Measurements from ENCODE around the gene NTN1. TPM values are rescaled to one million over a fixed set of nuclear protein-coding genes. Genes with fewer than 3 reads are reported as not detected.
"Not testable (repeated sequence)": the region's sequence is repeated elsewhere in the genome, so short reads cannot be mapped to it uniquely, and the experiment has no call there.

The NTN1 gene
- total RNA-seq, 2 experiments from 2014 or later = 0.29 to 0.31 TPM

DNA sequence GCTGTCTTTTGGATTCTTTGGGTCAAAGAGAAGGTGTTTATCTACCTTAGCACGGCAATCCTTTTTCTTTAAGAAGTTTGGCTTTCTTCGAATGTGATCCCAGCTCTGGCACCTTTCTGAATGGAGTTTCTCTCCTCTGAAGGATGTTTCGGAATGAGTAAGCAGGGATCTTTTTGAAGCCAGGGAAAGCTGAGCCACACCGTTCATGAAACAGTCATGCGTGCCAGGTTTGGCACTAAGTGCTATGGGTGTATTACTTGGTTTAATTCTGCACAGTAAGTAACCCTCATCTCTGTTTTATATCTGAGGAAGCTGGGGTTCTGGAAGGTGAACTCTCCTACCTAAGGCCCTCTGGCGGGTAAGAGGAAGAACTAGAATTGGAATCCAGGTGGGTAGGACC lies 234.5 kb downstream of the NTN1 start:
- DNase-seq = no peak
- Mint-ChIP-seq H3K27me3 (no peaks in the 10 kb centered on the region), H3K27ac (no peak overlapping the region), H3K9me3 (no peaks in the 10 kb centered on the region), H3K4me1 (ENCODE audit: low read depth) (peaks cover 23% of the 10 kb centered on the region), H3K36me3 (no peaks in the 10 kb centered on the region), H3K4me3 (no peak overlapping the region)
- CTCF ChIA-PET = no interaction called here
- POLR2A ChIA-PET = no interaction called here
- intact Hi-C loops (cut with micrococcal nuclease) = no loop called here

DNA sequence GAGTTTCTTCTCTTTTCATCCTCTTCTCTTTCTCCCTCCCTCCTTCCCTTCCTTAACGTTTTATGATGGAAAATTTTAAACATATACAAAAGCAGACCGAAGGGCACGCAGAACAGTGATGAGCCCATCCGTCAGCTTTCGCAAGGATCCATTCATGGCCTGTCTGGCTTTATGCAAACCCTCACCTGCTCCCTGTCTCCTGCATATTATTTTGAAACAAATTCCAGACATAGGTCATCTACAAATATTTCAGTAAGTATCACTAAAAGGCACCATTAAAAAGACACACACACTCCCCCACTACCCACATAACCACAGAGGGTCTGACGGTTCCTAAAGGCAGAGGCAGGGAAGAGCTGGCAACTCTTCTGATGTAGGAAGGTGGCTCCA lies 235.0 kb downstream of the NTN1 start:
- H3K9me3 Mint-ChIP-seq = no peaks in the 10 kb centered on the region

DNA sequence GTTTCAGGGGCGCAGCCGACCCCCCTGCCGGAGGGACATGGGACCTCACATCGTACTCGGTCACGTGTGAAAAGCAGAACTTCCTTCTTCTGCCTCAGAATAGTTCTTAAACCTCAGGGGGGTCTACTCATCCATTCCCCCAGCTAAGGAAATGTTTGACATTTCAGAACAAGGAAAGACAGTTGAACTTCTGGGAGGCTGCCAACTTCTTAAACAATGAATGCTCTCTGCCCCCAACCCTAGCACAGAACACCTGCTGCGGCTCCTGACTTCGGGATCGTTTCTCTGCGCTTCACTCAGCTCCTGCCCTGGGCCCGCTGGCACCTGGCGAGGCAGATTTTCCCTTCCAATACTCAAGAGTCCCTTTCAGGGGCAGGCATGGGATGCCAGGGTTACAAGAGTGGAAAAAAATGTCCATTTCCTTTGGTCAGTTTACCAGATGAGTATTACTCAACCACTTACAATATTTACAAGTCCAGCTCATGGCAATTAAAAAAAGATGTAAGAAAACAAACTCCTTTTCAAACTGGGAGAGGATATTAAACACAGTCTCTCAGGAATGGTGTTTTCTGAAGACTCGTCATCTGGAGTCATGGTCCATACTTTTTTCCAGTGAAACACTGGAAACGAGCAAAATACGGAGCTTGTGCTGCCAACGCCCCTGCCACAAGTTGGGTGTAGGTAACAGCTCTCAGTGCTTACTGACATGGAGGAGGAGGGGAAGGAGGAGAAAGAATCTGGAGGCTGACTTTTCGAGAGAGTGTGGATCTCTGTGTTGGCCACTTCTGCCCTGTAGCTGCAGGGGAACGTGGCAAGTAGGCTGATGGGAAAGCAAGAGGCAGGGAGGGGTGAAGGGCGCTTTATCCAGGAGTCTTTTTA lies 235.7 kb downstream of the NTN1 start:
- H3K4me1 Mint-ChIP-seq (ENCODE audit: low read depth) = peaks cover 22% of the 10 kb centered on the region
- H3K36me3 Mint-ChIP-seq = no peaks in the 10 kb centered on the region
- H3K4me3 Mint-ChIP-seq = no peak overlapping the region
- ChIA-PET POLR2A (no interaction called here), CTCF (interaction anchor here (1.3 kb wide), 1 partner anchor 35 kb away, joined by 3 read pairs; no protein-coding TSS in a partner anchor)
- no peaks in the 10 kb centered on the region for H3K9me3 Mint-ChIP-seq
- intact Hi-C loops (cut with micrococcal nuclease) = no loop called here
- no peak overlapping the region for H3K27ac Mint-ChIP-seq
- H3K27me3 Mint-ChIP-seq = no peaks in the 10 kb centered on the region
- DNase-seq = no peak

More for the DNA sequence above, 235.0 kb downstream of the NTN1 start:
- Mint-ChIP-seq H3K27me3 (no peaks in the 10 kb centered on the region), H3K27ac (no peak overlapping the region), H3K4me1 (ENCODE audit: low read depth) (peaks cover 22% of the 10 kb centered on the region), H3K36me3 (no peaks in the 10 kb centered on the region), H3K4me3 (no peak overlapping the region)
- POLR2A ChIA-PET = no interaction called here
- DNase-seq = no peak
- intact Hi-C loops (cut with micrococcal nuclease) = no loop called here
- CTCF ChIA-PET = interaction anchor here (1.3 kb wide), 1 partner anchor 36 kb away, joined by 3 read pairs; no protein-coding TSS in a partner anchor

DNA sequence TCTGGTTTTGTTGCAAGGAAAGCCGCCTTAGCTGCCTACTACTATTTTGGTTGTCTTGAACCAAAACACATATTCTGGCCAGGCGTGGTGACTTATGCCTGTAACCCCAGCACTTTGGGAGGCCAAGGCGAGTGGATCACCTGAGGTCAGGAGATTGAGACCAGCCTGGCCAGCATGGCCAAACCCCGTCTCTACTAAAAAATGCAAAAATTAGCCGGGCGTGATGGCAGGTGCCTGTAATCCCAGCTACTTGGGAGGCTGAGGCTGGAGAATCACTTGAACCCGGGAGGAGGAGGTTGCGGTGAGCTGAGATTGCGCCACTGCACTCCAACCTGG lies 236.3 kb downstream of the NTN1 start:
- H3K9me3 Mint-ChIP-seq; intact Hi-C loops (cut with micrococcal nuclease); H3K27me3 Mint-ChIP-seq; H3K4me3 Mint-ChIP-seq; H3K36me3 Mint-ChIP-seq; POLR2A ChIA-PET; DNase-seq; H3K27ac Mint-ChIP-seq: not testable (repeated sequence)
- H3K4me1 Mint-ChIP-seq (ENCODE audit: low read depth) = peaks cover 19% of the 10 kb centered on the region
- CTCF ChIA-PET = interaction anchor here (1.3 kb wide), 1 partner anchor 35 kb away, joined by 3 read pairs; no protein-coding TSS in a partner anchor

DNA sequence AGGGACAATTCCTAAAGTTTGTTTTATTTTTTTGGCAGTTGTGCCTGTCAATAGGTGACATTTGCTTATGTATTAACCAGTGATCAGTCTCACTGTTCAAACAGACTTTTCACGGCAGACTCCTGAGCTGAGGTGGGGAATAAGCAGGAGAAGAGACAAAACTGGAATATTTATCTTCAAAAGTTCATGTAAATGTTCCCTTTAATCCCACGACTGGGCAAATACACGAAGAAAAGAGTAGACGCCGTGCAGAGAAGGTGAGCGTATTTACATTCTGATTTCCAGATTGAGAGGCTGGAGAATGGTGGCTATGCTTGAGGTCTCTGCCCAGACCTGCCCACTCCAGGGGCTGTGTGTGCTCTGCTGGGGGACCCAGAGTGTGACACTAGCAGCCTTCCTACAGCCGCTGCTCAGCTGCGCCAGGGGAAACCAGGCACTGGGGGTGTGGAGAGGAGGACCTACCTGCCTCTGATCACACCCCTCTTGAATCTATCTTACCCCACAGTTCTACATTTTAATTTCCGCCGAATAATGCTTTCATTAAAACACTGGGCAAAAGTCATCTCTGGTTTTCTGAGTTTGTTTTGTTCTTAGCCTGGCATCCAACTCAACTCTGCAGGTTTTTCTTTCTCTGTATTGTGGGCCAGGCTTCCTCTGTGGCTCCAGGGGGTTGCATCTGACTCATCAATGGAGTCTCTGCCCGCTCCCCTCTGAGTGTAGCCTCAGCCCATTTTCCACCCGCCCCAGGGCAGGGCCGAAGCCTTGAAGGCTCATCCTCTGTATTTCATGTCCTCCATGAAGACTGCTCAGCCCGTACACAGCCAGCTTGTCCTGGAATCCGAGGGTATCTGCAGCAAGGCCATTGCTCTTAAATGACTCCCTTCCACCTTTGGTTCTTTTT lies 237.1 kb downstream of the NTN1 start:
- no peak for DNase-seq
- POLR2A ChIA-PET = no interaction called here
- Mint-ChIP-seq H3K4me1 (ENCODE audit: low read depth) (peaks cover 11% of the 10 kb centered on the region), H3K27ac (no peak overlapping the region), H3K9me3 (no peaks in the 10 kb centered on the region), H3K27me3 (no peaks in the 10 kb centered on the region), H3K4me3 (no peak overlapping the region), H3K36me3 (peaks cover under 1% of the 10 kb centered on the region)
- intact Hi-C loops (cut with micrococcal nuclease) = no loop called here
- CTCF ChIA-PET = interaction anchor here (0.5 kb wide), 1 partner anchor 266 kb away, joined by 3 read pairs; no protein-coding TSS in a partner anchor

DNA sequence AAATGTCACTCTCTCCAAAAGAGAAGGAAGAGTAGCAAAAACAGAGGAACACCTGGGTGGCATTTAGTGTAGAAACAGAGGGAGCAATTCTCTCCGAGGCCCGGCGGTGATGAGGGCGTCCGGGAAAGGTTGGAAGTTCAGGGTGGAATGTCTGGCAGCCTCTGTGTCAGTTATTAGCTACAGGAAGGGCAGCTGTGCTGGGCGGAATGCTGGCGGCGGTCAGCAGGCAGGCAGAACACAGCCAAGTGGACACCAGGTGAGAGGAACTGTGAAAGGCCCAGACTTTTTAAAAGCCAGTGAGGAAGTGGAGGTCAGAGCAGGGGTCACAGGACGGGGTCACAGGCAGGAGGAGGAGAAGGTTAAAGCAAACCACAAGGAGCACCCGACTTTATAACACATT lies 238.1 kb downstream of the NTN1 start:
- no peak for DNase-seq
- H3K4me3 Mint-ChIP-seq = no peak overlapping the region
- peaks cover 6% of the 10 kb centered on the region for H3K9me3 Mint-ChIP-seq
- no peak overlapping the region for H3K27ac Mint-ChIP-seq
- peaks cover 4% of the 10 kb centered on the region for H3K4me1 Mint-ChIP-seq (ENCODE audit: low read depth)
- intact Hi-C loops (cut with micrococcal nuclease) = no loop called here
- POLR2A ChIA-PET = no interaction called here
- CTCF ChIA-PET = no interaction called here
- peaks cover 7% of the 10 kb centered on the region for H3K36me3 Mint-ChIP-seq
- H3K27me3 Mint-ChIP-seq = no peaks in the 10 kb centered on the region

DNA sequence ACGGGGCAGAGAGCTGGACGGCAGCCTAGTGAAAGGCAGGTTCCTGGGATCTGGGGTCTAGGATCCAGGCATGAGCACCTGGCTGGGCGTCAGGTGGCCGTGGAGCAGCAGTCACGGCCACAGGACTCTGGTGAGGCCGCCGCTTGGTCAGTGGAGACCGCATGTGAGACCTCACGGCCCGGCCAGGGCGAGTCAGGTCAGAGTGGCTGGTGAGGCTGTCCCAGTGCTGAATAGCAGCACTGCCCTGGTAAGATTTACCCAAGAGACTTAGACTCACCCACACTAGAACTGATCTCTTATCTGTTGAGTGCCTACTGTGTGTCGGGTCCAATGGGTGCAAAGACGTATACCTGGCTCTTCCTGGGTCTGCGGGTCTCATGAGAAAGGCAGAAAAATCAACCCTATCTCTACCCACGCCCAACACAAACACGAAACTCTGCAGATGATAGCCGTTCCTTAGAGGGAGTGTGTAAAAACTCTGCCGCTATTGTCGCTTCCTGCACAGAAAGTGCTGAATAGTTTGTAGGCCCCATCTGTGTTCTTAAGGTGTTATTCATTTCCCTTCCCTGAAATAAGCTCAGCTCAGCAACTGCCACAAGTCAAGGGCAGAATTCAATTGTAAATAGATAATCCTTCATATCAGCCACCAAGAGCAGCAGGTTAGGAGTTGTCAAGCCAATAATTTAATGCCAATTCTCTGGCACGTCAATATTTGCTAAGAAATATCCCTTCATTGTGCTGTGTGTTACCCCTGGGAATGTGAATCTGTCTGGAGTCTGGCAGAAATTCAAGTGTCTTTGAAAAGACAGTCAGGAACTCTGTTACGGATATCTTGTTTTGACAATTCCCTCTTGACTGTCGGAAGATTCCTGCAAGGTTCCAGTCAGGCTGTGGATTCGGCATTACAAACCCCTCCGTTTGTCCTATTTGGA lies 240.0 kb downstream of the NTN1 start:
- Mint-ChIP-seq H3K4me3 (no peak overlapping the region), H3K36me3 (peaks cover 7% of the 10 kb centered on the region), H3K9me3 (peaks cover 6% of the 10 kb centered on the region), H3K4me1 (ENCODE audit: low read depth) (peaks cover 4% of the 10 kb centered on the region), H3K27me3 (no peaks in the 10 kb centered on the region), H3K27ac (no peak overlapping the region)
- DNase-seq = no peak
- ChIA-PET POLR2A (no interaction called here), CTCF (no interaction called here)
- intact Hi-C loops (cut with micrococcal nuclease) = no loop called here

DNA sequence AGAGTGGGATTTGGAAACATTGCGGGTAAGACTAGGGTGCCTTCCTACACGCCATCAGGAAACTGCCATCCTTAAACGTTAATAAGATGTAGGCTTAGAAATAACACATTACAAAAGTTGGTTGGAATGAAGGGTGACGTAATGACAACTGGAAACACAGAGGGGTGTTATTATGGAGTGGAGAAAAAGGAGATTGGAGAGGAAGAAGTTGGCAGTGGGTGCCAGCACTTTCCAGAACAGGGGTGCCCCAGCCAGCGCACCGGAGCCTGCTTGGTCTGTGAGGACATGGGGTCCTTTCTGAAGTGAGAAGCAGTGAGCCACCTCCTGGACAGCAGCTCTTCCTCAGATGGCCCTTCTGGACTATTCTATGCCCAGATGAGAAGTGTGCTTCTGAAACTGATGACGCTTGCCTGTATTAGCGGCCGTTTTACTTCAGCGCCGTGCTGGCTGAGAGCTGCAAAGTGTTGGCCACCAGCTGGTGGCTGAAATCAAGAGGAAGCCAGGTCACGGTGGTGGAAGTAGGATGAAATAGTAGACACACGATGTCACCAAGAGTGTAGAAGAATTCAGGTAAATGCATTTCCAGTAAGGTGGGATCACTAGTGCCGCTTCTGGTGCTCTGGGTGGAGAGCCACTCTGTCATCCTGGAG lies 244.8 kb downstream of the NTN1 start:
- Mint-ChIP-seq H3K4me3 (no peak overlapping the region), H3K36me3 (peaks cover 7% of the 10 kb centered on the region), H3K27ac (no peak overlapping the region), H3K4me1 (ENCODE audit: low read depth) (peaks cover 2% of the 10 kb centered on the region), H3K9me3 (peaks cover 6% of the 10 kb centered on the region), H3K27me3 (no peaks in the 10 kb centered on the region)
- POLR2A ChIA-PET = no interaction called here
- no peak for DNase-seq
- intact Hi-C loops (cut with micrococcal nuclease) = no loop called here
- CTCF ChIA-PET = no interaction called here

DNA sequence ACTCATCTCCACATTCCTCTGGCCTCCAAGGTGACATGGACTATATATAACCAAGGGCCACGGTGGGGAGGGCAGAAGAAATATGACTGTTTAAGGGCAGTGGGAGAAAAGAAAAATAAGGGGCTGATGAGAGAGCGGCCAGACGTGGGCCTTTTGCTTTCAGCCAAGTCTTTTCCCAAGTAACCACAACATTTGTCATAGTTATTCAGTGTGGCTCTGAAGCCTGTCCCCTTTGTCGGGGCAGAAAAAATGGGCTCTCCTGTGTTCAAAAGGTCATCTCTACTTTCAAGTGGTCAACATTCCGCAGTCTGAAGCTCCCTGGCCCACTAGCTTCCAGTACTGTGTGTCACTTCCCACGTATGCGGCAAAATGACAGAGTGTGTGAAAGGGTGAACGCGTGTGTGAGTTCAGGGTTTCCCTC lies 245.4 kb downstream of the NTN1 start:
- no peak for DNase-seq
- intact Hi-C loops (cut with micrococcal nuclease) = no loop called here
- ChIA-PET POLR2A (no interaction called here), CTCF (no interaction called here)
- Mint-ChIP-seq H3K4me1 (ENCODE audit: low read depth) (no peaks in the 10 kb centered on the region), H3K27ac (no peak overlapping the region), H3K9me3 (peaks cover 6% of the 10 kb centered on the region), H3K4me3 (no peak overlapping the region), H3K27me3 (no peaks in the 10 kb centered on the region), H3K36me3 (peaks cover 7% of the 10 kb centered on the region)

DNA sequence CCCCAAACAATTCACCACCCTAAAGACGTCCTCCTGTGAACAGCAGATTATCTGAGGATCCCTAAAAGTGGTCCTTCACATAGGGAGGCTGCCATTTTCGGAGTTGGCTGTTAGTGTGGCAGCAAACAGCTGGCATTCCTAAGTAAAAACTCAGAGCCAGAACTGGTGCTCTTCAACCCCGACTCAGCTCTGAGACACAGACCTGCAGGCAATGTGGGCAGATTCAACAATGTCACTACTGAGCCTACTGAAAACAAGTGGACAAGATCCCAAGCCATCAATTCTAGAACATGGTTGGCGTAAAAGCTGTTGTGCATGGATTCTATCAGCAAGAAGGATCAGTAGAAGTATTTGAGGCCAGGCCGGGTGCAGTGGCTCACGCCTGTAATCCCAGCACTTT lies 247.2 kb downstream of the NTN1 start:
- no peaks in the 10 kb centered on the region for H3K27me3 Mint-ChIP-seq
- H3K36me3 Mint-ChIP-seq = peaks cover 5% of the 10 kb centered on the region
- no peak overlapping the region for H3K4me3 Mint-ChIP-seq
- intact Hi-C loops (cut with micrococcal nuclease) = no loop called here
- ChIA-PET CTCF (interaction anchor here (0.6 kb wide), 1 partner anchor 217 kb away, joined by 3 read pairs; no protein-coding TSS in a partner anchor), POLR2A (interaction anchor here (0.7 kb wide), 1 partner anchor 24 kb away, joined by 3 read pairs; no protein-coding TSS in a partner anchor)
- H3K27ac Mint-ChIP-seq = no peak overlapping the region
- no peak for DNase-seq
- peaks cover 6% of the 10 kb centered on the region for H3K9me3 Mint-ChIP-seq
- peaks cover 8% of the 10 kb centered on the region for H3K4me1 Mint-ChIP-seq (ENCODE audit: low read depth)

DNA sequence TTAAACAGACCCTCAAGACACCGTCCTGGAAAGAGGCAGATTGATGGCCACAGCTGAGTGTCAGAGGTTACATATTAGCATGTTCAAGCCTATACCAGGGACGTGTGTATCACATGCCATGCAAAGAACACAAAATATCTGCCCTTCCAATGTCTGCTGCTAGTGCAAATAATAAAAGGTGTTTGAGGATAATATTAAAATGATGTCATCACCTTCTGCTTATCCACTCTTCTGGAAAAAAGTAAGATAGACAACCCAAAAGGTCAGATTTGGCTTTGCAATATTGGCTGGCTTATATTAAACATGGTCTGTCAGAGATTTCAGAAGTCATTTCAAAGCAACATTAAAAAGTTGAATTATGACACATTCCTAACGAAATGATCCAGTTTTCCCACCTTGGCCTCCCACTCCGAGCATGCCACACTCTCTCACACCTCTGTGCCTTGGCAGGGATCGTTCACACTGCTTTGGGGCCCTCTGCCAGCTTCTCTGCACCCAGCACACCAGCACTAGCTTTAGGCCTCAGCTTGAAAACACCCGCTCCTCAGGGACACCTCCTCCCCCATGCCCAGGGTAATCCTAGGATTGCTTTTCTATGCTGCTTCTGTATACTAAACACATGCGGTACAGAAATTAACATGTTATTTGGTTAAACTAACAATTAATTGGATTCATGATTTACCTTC lies 248.2 kb downstream of the NTN1 start:
- CTCF ChIA-PET = no interaction called here
- Mint-ChIP-seq H3K9me3 (no peaks in the 10 kb centered on the region), H3K4me1 (ENCODE audit: low read depth) (peaks cover 16% of the 10 kb centered on the region), H3K36me3 (no peaks in the 10 kb centered on the region), H3K27ac (no peak overlapping the region), H3K27me3 (no peaks in the 10 kb centered on the region), H3K4me3 (no peak overlapping the region)
- POLR2A ChIA-PET = no interaction called here
- DNase-seq = no peak
- intact Hi-C loops (cut with micrococcal nuclease) = loop anchor here (5.0 kb wide), 1 partner anchor 147 kb away; no protein-coding TSS in a partner anchor

Measured in activated CD4-positive, alpha-beta memory T cell treated with anti-CD3 and anti-CD28 coated beads for 36 hours (primary cell).